Measurements from ENCODE around the gene NR1D2. TPM values are rescaled to one million over a fixed set of nuclear protein-coding genes. Genes with fewer than 3 reads are reported as not detected.

NR1D2 gene
- total and polyA plus RNA-seq, 2 donors: 8.2 to 12.7 TPM

DNA sequence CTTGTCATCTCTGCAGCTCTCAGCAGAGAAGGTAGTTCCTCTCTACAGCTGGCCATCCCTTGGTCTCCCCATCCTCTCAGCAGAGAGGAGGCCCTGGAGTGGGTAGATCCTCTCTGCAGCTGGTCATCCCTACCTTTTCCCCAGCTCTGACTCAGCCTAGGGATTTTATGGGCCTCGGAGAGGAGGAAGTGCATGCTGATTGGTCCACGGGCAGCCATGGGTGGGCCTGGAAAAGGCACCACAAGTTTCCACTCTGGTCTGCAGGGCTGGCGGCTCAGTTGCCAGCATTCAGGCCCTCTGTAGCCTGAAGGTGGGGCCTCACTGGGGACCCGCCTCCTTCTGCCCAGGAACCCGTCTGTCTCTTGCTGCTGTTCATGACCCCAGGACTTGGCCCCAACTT lies 36.9 kb downstream of the NR1D2 start:
- no peak for DNase-seq (ENCODE audit: low read depth in 6 of 9, low spot score in 9 of 9)
- no peaks in the 10 kb centered on the region for H3K27me3 ChIP-seq (ENCODE audit: control insufficient read depth in 2 of 2, insufficient read depth in 1 of 2, low read length in 1 of 2)
- no peak overlapping the region for H3K4me3 ChIP-seq (ENCODE audit: low read length in 2 of 2)
- peaks cover 0 to 3% of the 10 kb centered on the region in 2 donors for H3K36me3 ChIP-seq (ENCODE audit: control insufficient read depth in 2 of 2, insufficient read depth in 2 of 2, low read length in 1 of 2)
- 88% methylated on average over 5 of the region's 5 CpGs for WGBS
- H3K27ac ChIP-seq (ENCODE audit: low read depth in 1 of 2, low read length in 1 of 2): no peak overlapping the region
- no peaks in the 10 kb centered on the region for H3K4me1 ChIP-seq (ENCODE audit: control insufficient read depth in 2 of 2, insufficient read depth in 2 of 2, low read length in 2 of 2)
- H3K9me3 ChIP-seq (ENCODE audit: control insufficient read depth in 2 of 2, insufficient read depth in 1 of 2, low read length in 1 of 2): peaks cover 0 to 10% of the 10 kb centered on the region in 2 donors

- Histone ChIP-seq H3K4me1 (ENCODE audit: control insufficient read depth in 2 of 2, insufficient read depth in 2 of 2, low read length in 2 of 2) (no peaks in the 10 kb centered on the region), H3K9me3 (ENCODE audit: control insufficient read depth in 2 of 2, insufficient read depth in 1 of 2, low read length in 1 of 2) (peaks cover 0 to 10% of the 10 kb centered on the region in 2 donors), H3K36me3 (ENCODE audit: control insufficient read depth in 2 of 2, insufficient read depth in 2 of 2, low read length in 1 of 2) (no peaks in the 10 kb centered on the region), H3K27ac (ENCODE audit: low read depth in 1 of 2, low read length in 1 of 2) (no peak overlapping the region), H3K27me3 (ENCODE audit: control insufficient read depth in 2 of 2, insufficient read depth in 1 of 2, low read length in 1 of 2) (no peaks in the 10 kb centered on the region), H3K4me3 (ENCODE audit: low read length in 2 of 2) (no peak overlapping the region)
- WGBS: 97% methylated on average over 3 of the region's 3 CpGs
- DNase-seq (ENCODE audit: low read depth in 6 of 9, low spot score in 9 of 9): no peak
Measured at GRCh38 chr3:23984934-23985333, 39.8 kb downstream of the NR1D2 start.

GRCh38 chr3:23985747-23986544 lies 40.9 kb downstream of the NR1D2 start:
- DNase-seq (ENCODE audit: low read depth in 6 of 9, low spot score in 9 of 9): no peak
- Histone ChIP-seq H3K4me3 (ENCODE audit: low read length in 2 of 2) (no peak overlapping the region), H3K36me3 (ENCODE audit: control insufficient read depth in 2 of 2, insufficient read depth in 2 of 2, low read length in 1 of 2) (no peaks in the 10 kb centered on the region), H3K27ac (ENCODE audit: low read depth in 1 of 2, low read length in 1 of 2) (no peak overlapping the region), H3K4me1 (ENCODE audit: control insufficient read depth in 2 of 2, insufficient read depth in 2 of 2, low read length in 2 of 2) (no peaks in the 10 kb centered on the region), H3K9me3 (ENCODE audit: control insufficient read depth in 2 of 2, insufficient read depth in 1 of 2, low read length in 1 of 2) (peaks cover 0 to 10% of the 10 kb centered on the region in 2 donors), H3K27me3 (ENCODE audit: control insufficient read depth in 2 of 2, insufficient read depth in 1 of 2, low read length in 1 of 2) (no peaks in the 10 kb centered on the region)
- WGBS: 90% methylated on average over 1 of the region's 1 CpG

- no peak overlapping the region for H3K27ac ChIP-seq (ENCODE audit: low read depth in 1 of 2, low read length in 1 of 2)
- WGBS: 84% methylated on average over 8 of the region's 8 CpGs
- H3K4me1 ChIP-seq (ENCODE audit: control insufficient read depth in 2 of 2, insufficient read depth in 2 of 2, low read length in 2 of 2): peaks cover 0 to 8% of the 10 kb centered on the region in 2 donors
- no peak overlapping the region for H3K4me3 ChIP-seq (ENCODE audit: low read length in 2 of 2)
- DNase-seq (ENCODE audit: low read depth in 6 of 9, low spot score in 9 of 9): no peak
- no peaks in the 10 kb centered on the region for H3K27me3 ChIP-seq (ENCODE audit: control insufficient read depth in 2 of 2, insufficient read depth in 1 of 2, low read length in 1 of 2)
- H3K9me3 ChIP-seq (ENCODE audit: control insufficient read depth in 2 of 2, insufficient read depth in 1 of 2, low read length in 1 of 2): no peaks in the 10 kb centered on the region
- no peaks in the 10 kb centered on the region for H3K36me3 ChIP-seq (ENCODE audit: control insufficient read depth in 2 of 2, insufficient read depth in 2 of 2, low read length in 1 of 2)
Measured at GRCh38 chr3:23987356-23987755, 42.3 kb downstream of the NR1D2 start.

DNA sequence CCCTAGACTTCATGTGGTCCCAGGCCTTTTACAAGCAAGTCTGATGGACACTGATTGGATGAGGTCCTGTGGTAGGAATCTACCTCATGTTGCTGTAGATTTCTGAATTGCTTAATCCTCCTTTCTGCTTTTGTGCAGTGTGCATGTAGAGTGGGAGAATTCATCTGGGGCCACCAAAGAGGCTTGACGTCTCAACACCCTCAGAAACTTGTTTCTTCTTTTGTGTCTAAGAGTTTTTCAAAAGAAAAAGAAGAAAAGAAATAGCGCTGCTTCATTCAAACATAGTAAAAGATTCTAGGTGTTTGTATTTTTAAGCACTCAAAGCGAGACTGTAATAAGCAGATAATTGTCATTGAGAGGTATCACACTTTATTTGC lies 46.2 kb downstream of the NR1D2 start:
- Histone ChIP-seq H3K36me3 (ENCODE audit: control insufficient read depth in 2 of 2, insufficient read depth in 2 of 2, low read length in 1 of 2) (no peaks in the 10 kb centered on the region), H3K9me3 (ENCODE audit: control insufficient read depth in 2 of 2, insufficient read depth in 1 of 2, low read length in 1 of 2) (no peaks in the 10 kb centered on the region), H3K4me3 (ENCODE audit: low read length in 2 of 2) (no peak overlapping the region), H3K27ac (ENCODE audit: low read depth in 1 of 2, low read length in 1 of 2) (no peak overlapping the region), H3K4me1 (ENCODE audit: control insufficient read depth in 2 of 2, insufficient read depth in 2 of 2, low read length in 2 of 2) (peaks cover 0 to 10% of the 10 kb centered on the region in 2 donors), H3K27me3 (ENCODE audit: control insufficient read depth in 2 of 2, insufficient read depth in 1 of 2, low read length in 1 of 2) (no peaks in the 10 kb centered on the region)
- DNase-seq (ENCODE audit: low read depth in 6 of 9, low spot score in 9 of 9): no peak
- WGBS: 79% methylated on average over 3 of the region's 3 CpGs

DNA sequence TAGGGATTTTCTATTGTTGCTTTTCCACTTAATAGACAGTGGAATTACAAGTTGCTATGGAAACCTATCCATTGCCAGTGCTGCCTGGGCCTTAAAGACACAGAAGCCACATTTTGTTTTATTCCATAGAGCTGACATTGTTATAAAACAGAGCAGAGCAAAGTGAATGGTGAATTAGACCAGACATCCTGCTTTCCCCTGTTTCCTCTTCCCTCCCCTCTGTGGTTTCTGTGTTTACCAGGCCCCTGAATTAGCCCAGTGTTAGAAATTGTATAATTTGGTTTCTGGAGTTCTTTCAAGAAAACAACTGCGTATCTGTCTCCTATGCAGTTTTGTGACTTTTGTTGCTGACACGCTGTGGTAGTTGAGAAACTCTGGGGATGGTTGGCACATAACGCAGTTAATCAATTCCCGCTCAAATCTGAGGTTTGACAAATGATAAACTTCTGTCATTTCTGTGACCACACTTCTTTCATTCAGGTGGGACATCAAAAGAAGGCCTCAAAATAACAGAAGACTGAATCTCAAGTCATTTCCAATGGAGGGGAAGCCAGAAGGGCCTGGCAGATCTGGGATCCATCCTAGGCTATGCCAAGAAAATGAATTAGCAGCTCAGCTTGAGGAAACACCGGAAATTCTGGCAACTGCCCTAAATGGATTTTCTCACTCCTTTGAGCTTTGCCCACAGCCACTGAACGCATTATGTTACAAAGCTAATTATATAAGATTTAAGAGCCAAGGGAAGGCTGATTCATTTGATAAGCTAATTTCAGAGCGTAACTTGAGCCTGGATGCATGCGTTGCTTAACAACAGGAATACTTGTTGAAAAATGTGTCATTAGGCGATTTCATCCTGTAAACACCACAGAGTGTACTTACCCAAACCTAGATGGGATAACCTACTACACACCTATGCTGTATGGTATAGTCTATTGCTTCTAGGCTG lies 46.9 kb downstream of the NR1D2 start:
- Histone ChIP-seq H3K36me3 (ENCODE audit: control insufficient read depth in 2 of 2, insufficient read depth in 2 of 2, low read length in 1 of 2) (no peaks in the 10 kb centered on the region), H3K27me3 (ENCODE audit: control insufficient read depth in 2 of 2, insufficient read depth in 1 of 2, low read length in 1 of 2) (no peaks in the 10 kb centered on the region), H3K27ac (ENCODE audit: low read depth in 1 of 2, low read length in 1 of 2) (no peak overlapping the region), H3K9me3 (ENCODE audit: control insufficient read depth in 2 of 2, insufficient read depth in 1 of 2, low read length in 1 of 2) (no peaks in the 10 kb centered on the region), H3K4me3 (ENCODE audit: low read length in 2 of 2) (no peak overlapping the region), H3K4me1 (ENCODE audit: control insufficient read depth in 2 of 2, insufficient read depth in 2 of 2, low read length in 2 of 2) (peaks cover 0 to 10% of the 10 kb centered on the region in 2 donors)
- WGBS: 29% methylated on average over 9 of the region's 9 CpGs
- DNase-seq (ENCODE audit: low read depth in 6 of 9, low spot score in 9 of 9): peak in 1 of 9 donors; percentile 35

DNA sequence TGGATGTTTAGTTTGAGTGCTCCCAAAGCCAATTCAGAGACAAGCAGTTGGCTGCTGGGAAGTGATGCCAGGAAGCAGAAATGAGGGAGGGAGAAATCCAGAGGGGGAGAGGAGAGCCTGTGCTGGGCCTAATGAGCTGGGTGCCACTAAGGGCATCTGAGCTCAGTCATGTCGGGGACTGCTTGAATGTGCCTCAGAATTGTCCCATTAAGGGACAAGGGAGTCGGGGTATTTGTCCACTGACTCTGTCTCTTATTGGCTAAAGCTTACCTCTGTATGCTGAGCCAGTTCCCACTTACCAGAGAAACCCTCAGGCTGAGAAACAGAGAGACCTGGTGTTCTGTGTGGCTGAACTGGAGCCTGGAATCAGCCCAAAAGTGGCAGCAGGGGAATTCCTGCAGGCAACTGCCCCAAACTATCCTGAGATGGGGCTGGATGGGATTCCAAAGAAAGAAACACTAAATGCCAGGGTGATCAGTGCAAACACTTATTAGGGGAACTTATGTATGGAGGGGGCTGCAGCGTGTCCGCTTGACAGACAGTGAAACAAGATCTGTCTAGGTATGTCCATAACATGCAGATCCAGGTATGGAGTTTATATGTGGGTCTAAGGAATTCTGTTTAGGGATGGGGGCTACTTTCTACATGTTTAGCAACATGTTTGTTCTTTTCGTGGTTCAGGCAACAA lies 48.6 kb downstream of the NR1D2 start:
- Histone ChIP-seq H3K9me3 (ENCODE audit: control insufficient read depth in 2 of 2, insufficient read depth in 1 of 2, low read length in 1 of 2) (no peaks in the 10 kb centered on the region), H3K27me3 (ENCODE audit: control insufficient read depth in 2 of 2, insufficient read depth in 1 of 2, low read length in 1 of 2) (no peaks in the 10 kb centered on the region), H3K36me3 (ENCODE audit: control insufficient read depth in 2 of 2, insufficient read depth in 2 of 2, low read length in 1 of 2) (no peaks in the 10 kb centered on the region), H3K27ac (ENCODE audit: low read depth in 1 of 2, low read length in 1 of 2) (no peak overlapping the region), H3K4me3 (ENCODE audit: low read length in 2 of 2) (no peak overlapping the region), H3K4me1 (ENCODE audit: control insufficient read depth in 2 of 2, insufficient read depth in 2 of 2, low read length in 2 of 2) (peaks cover 0 to 10% of the 10 kb centered on the region in 2 donors)
- DNase-seq (ENCODE audit: low read depth in 6 of 9, low spot score in 9 of 9): no peak
- 93% methylated on average over 5 of the region's 5 CpGs for WGBS

DNA sequence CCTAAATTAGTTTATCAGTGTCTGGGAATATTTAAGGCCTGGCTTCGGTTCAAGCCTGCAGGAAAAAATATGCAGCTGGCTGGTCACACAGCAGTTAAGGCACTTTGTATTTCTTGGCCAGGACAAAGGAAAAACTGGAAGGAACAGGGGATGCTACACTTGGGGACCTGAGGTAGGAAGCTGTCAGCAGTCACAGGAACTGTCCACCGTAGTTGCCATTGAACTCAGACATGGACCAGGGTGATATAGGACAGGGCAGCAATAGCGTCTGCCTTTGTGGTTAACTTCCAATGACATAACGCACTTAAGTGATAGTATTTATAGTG lies 49.1 kb downstream of the NR1D2 start:
- DNase-seq (ENCODE audit: low read depth in 6 of 9, low spot score in 9 of 9): no peak
- Histone ChIP-seq H3K4me3 (ENCODE audit: low read length in 2 of 2) (no peak overlapping the region), H3K4me1 (ENCODE audit: control insufficient read depth in 2 of 2, insufficient read depth in 2 of 2, low read length in 2 of 2) (peaks cover 0 to 10% of the 10 kb centered on the region in 2 donors), H3K27ac (ENCODE audit: low read depth in 1 of 2, low read length in 1 of 2) (no peak overlapping the region), H3K36me3 (ENCODE audit: control insufficient read depth in 2 of 2, insufficient read depth in 2 of 2, low read length in 1 of 2) (no peaks in the 10 kb centered on the region), H3K9me3 (ENCODE audit: control insufficient read depth in 2 of 2, insufficient read depth in 1 of 2, low read length in 1 of 2) (no peaks in the 10 kb centered on the region), H3K27me3 (ENCODE audit: control insufficient read depth in 2 of 2, insufficient read depth in 1 of 2, low read length in 1 of 2) (no peaks in the 10 kb centered on the region)
- WGBS: 79% methylated on average over 4 of the region's 4 CpGs

GRCh38 chr3:23995219-23995618 lies 50.1 kb downstream of the NR1D2 start:
- Histone ChIP-seq H3K4me3 (ENCODE audit: low read length in 2 of 2) (no peak overlapping the region), H3K36me3 (ENCODE audit: control insufficient read depth in 2 of 2, insufficient read depth in 2 of 2, low read length in 1 of 2) (no peaks in the 10 kb centered on the region), H3K27ac (ENCODE audit: low read depth in 1 of 2, low read length in 1 of 2) (no peak overlapping the region), H3K4me1 (ENCODE audit: control insufficient read depth in 2 of 2, insufficient read depth in 2 of 2, low read length in 2 of 2) (peaks cover 0 to 10% of the 10 kb centered on the region in 2 donors), H3K9me3 (ENCODE audit: control insufficient read depth in 2 of 2, insufficient read depth in 1 of 2, low read length in 1 of 2) (no peaks in the 10 kb centered on the region), H3K27me3 (ENCODE audit: control insufficient read depth in 2 of 2, insufficient read depth in 1 of 2, low read length in 1 of 2) (no peaks in the 10 kb centered on the region)
- no peak for DNase-seq (ENCODE audit: low read depth in 6 of 9, low spot score in 9 of 9)
- 68% methylated on average over 2 of the region's 2 CpGs for WGBS
